GM12878 (cell line): Measurements from ENCODE around the gene PPP1R9B. TPM values are rescaled to one million over a fixed set of nuclear protein-coding genes. Genes with fewer than 3 reads are reported as not detected.

ENCODE experiments used
- ATAC-seq: fragments of 200-7000 bp; cut with Tn5 transposase; 3 replicates; pipeline ENCODE4 v1.9.1; 2020; ENCODE audit warnings: mild to moderate bottlenecking, moderate library complexity
- BruUV-seq: library from RNA; stranded (reverse); fragments of 400-500 nt; replicated peaks from 2 replicates; lab custom pipeline; 2021; lab: Mats Ljungman, UMichigan
- CTCF ChIA-PET: fragments of 300-600 bp; sonication (Branson Sonifier 250); formaldehyde crosslinking; extraction: SDS; loops from one replicate; lab custom pipeline; 2021; ENCODE audit warnings: inconsistent platforms; lab: Yijun Ruan, JAX
- POLR2A ChIA-PET: fragments of 350-600 bp; formaldehyde crosslinking; extraction: SDS; loops from one replicate; lab custom pipeline; 2021; ENCODE audit warnings: inconsistent platforms; lab: Charles Lee
- RAD21 ChIA-PET: fragments of 300-600 bp; sonication (Branson Sonifier 250); formaldehyde crosslinking; loops from one replicate; lab custom pipeline; 2023; ENCODE audit warnings: antibody characterized with exemption; ENCODE audit not compliant: unreplicated experiment; lab: Charles Lee
- SMC1A ChIA-PET: fragments of 300-600 bp; sonication (Branson Sonifier 250); formaldehyde crosslinking; loops from one replicate; lab custom pipeline; 2023; ENCODE audit not compliant: unreplicated experiment, uncharacterized antibody; lab: Charles Lee
- DNase-seq: peaks from one replicate; pipeline ENCODE4 v3.0.0-alpha.2; 2011; ENCODE audit warnings: low read depth, low spot score
- FAIRE-seq: peaks from 3 replicates; lab custom pipeline; 2011; peaks lifted over from hg19 to GRCh38; lab: Jason Lieb, UNC
- H2AFZ ChIP-seq: 2 replicates; pipeline ENCODE4 v1.6.0; 2011; ENCODE audit warnings: low read depth, low read length, control low read depth; ENCODE audit not compliant: control insufficient read depth
- H3K27ac ChIP-seq: 2 replicates; pipeline ENCODE4 v1.5.1; 2011; ENCODE audit warnings: control low read depth; ENCODE audit not compliant: control insufficient read depth, insufficient read depth
- H3K27me3 ChIP-seq, 2 experiments: replicated peaks in 1 of 2; 2 replicates each; pipeline versions ENCODE4 v1.6.0 to v1.6.1; 2011; ENCODE audit warnings: low read length in 1 of 2; ENCODE audit not compliant: control insufficient read depth in 2 of 2, insufficient read depth in 2 of 2
- H3K36me3 ChIP-seq, 2 experiments: 2 replicates each; pipeline ENCODE4 v1.5.1; 2011; ENCODE audit warnings: low read length in 1 of 2; ENCODE audit not compliant: control insufficient read depth in 2 of 2, insufficient read depth in 2 of 2
- H3K4me1 ChIP-seq: 2 replicates; pipeline ENCODE4 v1.6.1; 2011; ENCODE audit warnings: mild to moderate bottlenecking, low read length, moderate library complexity, mixed read lengths; ENCODE audit not compliant: control insufficient read depth, insufficient read depth
- H3K4me2 ChIP-seq: 2 replicates; pipeline ENCODE4 v1.6.0; 2011; ENCODE audit warnings: control low read depth; ENCODE audit not compliant: control insufficient read depth, insufficient read depth
- H3K4me3 ChIP-seq: fragments of 200-600 bp; sonication (generic); 2 replicates; pipeline ENCODE4 v1.5.1; 2016
- H3K79me2 ChIP-seq: 2 replicates; pipeline ENCODE4 v1.6.0; 2011; ENCODE audit warnings: low read length; ENCODE audit not compliant: control insufficient read depth, insufficient read depth
- H3K9ac ChIP-seq: 2 replicates; pipeline ENCODE4 v1.8.0; 2011; ENCODE audit warnings: low read length, control low read depth, mixed read lengths; ENCODE audit not compliant: control insufficient read depth, insufficient read depth
- H3K9me3 ChIP-seq: replicated peaks from 3 replicates; pipeline ENCODE4 v1.5.1; 2011; ENCODE audit warnings: mild to moderate bottlenecking, low read length; ENCODE audit not compliant: control insufficient read depth, insufficient read depth
- H4K20me1 ChIP-seq: 2 replicates; pipeline ENCODE4 v1.6.0; 2011; ENCODE audit not compliant: control insufficient read depth, insufficient read depth
- EGR1 ChIP-seq, 2 experiments: IDR thresholded peaks; 1 replicate in 1 of 2; 2 replicates in 1 of 2; pipeline ENCODE4 v1.6.1; 2011 to 2012; ENCODE audit warnings: low read depth in 2 of 2, low read length in 2 of 2, borderline replicate concordance in 1 of 2, mild to moderate bottlenecking in 1 of 2, moderate library complexity in 1 of 2
- IKZF2 ChIP-seq, 2 experiments: fragments of 450-650 bp; IDR thresholded peaks; 2 replicates each; pipeline ENCODE4 v1.6.1; 2017; ENCODE audit warnings: mild to moderate bottlenecking in 2 of 2, moderate library complexity in 2 of 2
- MEF2B ChIP-seq: fragments of 450-650 bp; IDR thresholded peaks from 2 replicates; pipeline ENCODE4 v1.6.1; 2018; ENCODE audit warnings: mild to moderate bottlenecking, moderate library complexity; ENCODE audit not compliant: partially characterized antibody, poor library complexity, severe bottlenecking
- MYC ChIP-seq: IDR thresholded peaks from 2 replicates; pipeline ENCODE4 v1.6.1; 2011; ENCODE audit warnings: mild to moderate bottlenecking, low read length, moderate library complexity, inconsistent platforms; ENCODE audit not compliant: insufficient read depth, insufficient replicate concordance, insufficient read length, severe bottlenecking
- PAX5 ChIP-seq: IDR thresholded peaks from 2 replicates; pipeline ENCODE4 v1.6.1; 2011; ENCODE audit warnings: low read depth, low read length, borderline replicate concordance
- POLR2A ChIP-seq: IDR thresholded peaks from 2 replicates; pipeline ENCODE4 v1.6.1; 2011; ENCODE audit warnings: low read depth, mild to moderate bottlenecking, low read length
- SMAD1 ChIP-seq: fragments of 450-650 bp; IDR thresholded peaks from 2 replicates; pipeline ENCODE4 v1.6.1; 2018; ENCODE audit warnings: mild to moderate bottlenecking, low read depth; ENCODE audit not compliant: partially characterized antibody
- SMAD5 ChIP-seq: IDR thresholded peaks from 2 replicates; pipeline ENCODE4 v1.6.1; 2016; ENCODE audit warnings: antibody characterized with exemption, low read depth
- SPI1 ChIP-seq: IDR thresholded peaks from 2 replicates; pipeline ENCODE4 v1.6.1; 2011; ENCODE audit warnings: low read depth, mild to moderate bottlenecking, low read length, moderate library complexity, borderline replicate concordance; ENCODE audit not compliant: insufficient read depth
- SREBF1 ChIP-seq: IDR thresholded peaks from 2 replicates; pipeline ENCODE4 v1.6.1; 2012; ENCODE audit warnings: mild to moderate bottlenecking, low read length
- YY1 ChIP-seq: IDR thresholded peaks from 2 replicates; pipeline ENCODE4 v1.6.1; 2011; ENCODE audit warnings: low read depth, mild to moderate bottlenecking, low read length
- ZNF217 ChIP-seq: fragments of 450-650 bp; IDR thresholded peaks from 2 replicates; pipeline ENCODE4 v1.6.1; 2017; ENCODE audit warnings: antibody characterized with exemption, mild to moderate bottlenecking
- WGBS: methylation state at CpG from one replicate; pipeline ENCODE4 v1.1.6; 2016; ENCODE audit warnings: low lambda C conversion rate; ENCODE audit not compliant: insufficient replicate concordance, insufficient coverage; ENCODE audit errors: missing lambda C conversion rate; 5-methylcytosine and 5-hydroxymethylcytosine counted together
- in situ Hi-C: fragments of 300-500 bp; cut with MboI; formaldehyde crosslinking; loops from 9 replicates; pipeline ENCODE4 v1.14.3; 2018; ENCODE audit warnings: mixed read lengths
- intact Hi-C: fragments of 100-400 bp; cut with micrococcal nuclease; formaldehyde crosslinking; loops from one replicate; pipeline ENCODE4 v1.14.2; 2022; ENCODE audit not compliant: unreplicated experiment
- polyA plus RNA-seq, 11 experiments: library from polyadenylated mRNA; depleted of rRNA in 4 of 11; unstranded in 6 of 11; stranded (reverse) in 5 of 11; fragments of >200 nt; fragmentation: Nextera tagmentation in 4 of 11; fragmentation: Illumina TruSeq in 1 of 11; extraction: Ambion mirVana in 4 of 11; extraction: Trizol in 1 of 11; gene quantifications; 1 replicate in 1 of 11; 2 replicates in 10 of 11; pipeline versions ENCODE4 v1.2.1 to v1.2.3, GENCODE V29; 2011 to 2016; ENCODE audit warnings: inconsistent platforms in 2 of 11, missing spikeins in 2 of 11, low read depth in 1 of 11
- total RNA-seq, 4 experiments: library from RNA; depleted of rRNA in 3 of 4; stranded (reverse); fragments of >200 nt in 3 of 4; fragmentation: Illumina TruSeq in 1 of 4; extraction: Trizol in 1 of 4; gene quantifications; 2 replicates each; pipeline versions ENCODE4 v1.2.1 to v1.2.3, GENCODE V29; 2013 to 2021
- TF ChIP-seq, protein P1 (sequence below): fragments of 450-650 bp; IDR thresholded peaks from 2 replicates; pipeline ENCODE4 v1.6.1; 2016; ENCODE audit warnings: mild to moderate bottlenecking
- TF ChIP-seq, protein P2 (sequence below): fragments of 450-650 bp; IDR thresholded peaks from 2 replicates; pipeline ENCODE4 v1.6.1; 2017; ENCODE audit warnings: low read depth, mild to moderate bottlenecking, moderate library complexity
- TF ChIP-seq, protein P3 (sequence below): IDR thresholded peaks from 2 replicates; pipeline ENCODE4 v1.6.1; 2011; ENCODE audit warnings: low read depth, mild to moderate bottlenecking, low read length, moderate library complexity, borderline replicate concordance; ENCODE audit errors: extremely low read depth
- TF ChIP-seq, protein P4 (sequence below): fragments of 450-650 bp; IDR thresholded peaks from 2 replicates; pipeline ENCODE4 v1.6.1; 2018; ENCODE audit warnings: borderline replicate concordance, mild to moderate bottlenecking; ENCODE audit not compliant: partially characterized antibody

Gene PPP1R9B
- total and polyA plus RNA-seq, 10 of the 15 experiments (the other 5 are each of a cell fraction or from before 2014, with no cell fraction given) = 0.20 to 107 (median 37.5) TPM

DNA sequence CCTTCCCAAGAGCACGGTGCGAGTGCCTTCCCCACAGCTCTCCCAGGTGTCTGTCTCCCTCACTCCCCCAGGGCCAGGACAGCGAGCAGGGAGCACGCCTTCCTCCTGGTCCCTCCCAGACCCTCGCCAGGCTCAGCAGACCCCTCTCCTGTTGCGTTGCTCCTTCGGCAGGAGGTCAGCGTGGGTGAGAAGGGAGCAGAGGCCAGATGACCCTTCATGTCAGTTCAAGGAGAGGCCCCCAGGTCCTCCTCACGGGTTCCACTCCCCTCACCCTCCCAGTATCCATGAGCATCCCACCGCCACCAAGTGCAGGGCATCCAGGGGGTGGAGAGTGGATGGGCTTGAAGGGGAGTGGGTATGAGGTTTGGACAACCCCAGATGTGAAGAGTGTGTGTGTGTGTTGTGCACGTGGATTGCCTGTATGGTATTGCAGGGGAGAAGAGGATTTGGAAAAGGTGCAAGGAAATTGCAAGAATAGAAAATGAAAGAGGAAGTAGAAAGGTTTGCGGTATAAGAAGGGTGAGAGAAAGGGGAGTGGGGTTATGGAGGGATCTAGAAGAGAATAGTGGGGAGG is 33.0 kb upstream of the PPP1R9B start:
- POLR2A ChIA-PET = no interaction called here
- no TSS peak for BruUV-seq
- WGBS = 41% methylated on average over 12 of the region's 12 CpGs
- DNase-seq (no peak), FAIRE-seq (peak; percentile 7), ATAC-seq (peak; percentile 59)
- H3K4me3 ChIP-seq = peak overlapping the region; percentile 33; the same call in 1 of the 2 replicates
- peaks cover 0 to 6% of the 10 kb centered on the region in 2 experiments; a peak in 2 of 4 replicates for H3K36me3 ChIP-seq
- no peak overlapping the region for H3K27ac ChIP-seq
- no peaks in the 10 kb centered on the region for H4K20me1 ChIP-seq
- in situ Hi-C loops = no loop called here
- peak overlapping the region; percentile 94 for H3K4me2 ChIP-seq
- no peak overlapping the region for H3K9ac ChIP-seq
- SMC1A ChIA-PET = interaction anchor here (2.6 kb wide), 1 partner anchor 14 kb away, joined by 10 read pairs; no protein-coding TSS in a partner anchor
- intact Hi-C loops = no loop called here
- no peak overlapping the region for H2AFZ ChIP-seq
- peaks cover 23% of the 10 kb centered on the region for H3K4me1 ChIP-seq
- CTCF ChIA-PET = interaction anchor here (3.3 kb wide), 1 partner anchor 89 kb away, joined by 9 read pairs; no protein-coding TSS in a partner anchor
- RAD21 ChIA-PET = no interaction called here
- H3K27me3 ChIP-seq = no peaks in the 10 kb centered on the region
- H3K79me2 ChIP-seq = no peaks in the 10 kb centered on the region
- H3K9me3 ChIP-seq = no peaks in the 10 kb centered on the region
- TF ChIP-seq MEF2B = peak; percentile 74
- TF ChIP-seq EGR1 (IDR thresholded peaks at IDR 0.05; ENCODE audit: borderline replicate concordance in 1 of 2, low read depth in 2 of 2, low read length in 2 of 2) = no peak
- TF ChIP-seq SMAD1 = no peak
- TF ChIP-seq PAX5 = no peak
- TF ChIP-seq ZNF217 = no peak
- TF ChIP-seq POLR2A = no peak
- TF ChIP-seq IKZF2 (IDR thresholded peaks at IDR 0.05) = peak; percentile 98
- TF ChIP-seq, protein P1, sequence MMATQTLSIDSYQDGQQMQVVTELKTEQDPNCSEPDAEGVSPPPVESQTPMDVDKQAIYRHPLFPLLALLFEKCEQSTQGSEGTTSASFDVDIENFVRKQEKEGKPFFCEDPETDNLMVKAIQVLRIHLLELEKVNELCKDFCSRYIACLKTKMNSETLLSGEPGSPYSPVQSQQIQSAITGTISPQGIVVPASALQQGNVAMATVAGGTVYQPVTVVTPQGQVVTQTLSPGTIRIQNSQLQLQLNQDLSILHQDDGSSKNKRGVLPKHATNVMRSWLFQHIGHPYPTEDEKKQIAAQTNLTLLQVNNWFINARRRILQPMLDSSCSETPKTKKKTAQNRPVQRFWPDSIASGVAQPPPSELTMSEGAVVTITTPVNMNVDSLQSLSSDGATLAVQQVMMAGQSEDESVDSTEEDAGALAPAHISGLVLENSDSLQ = no peak
- TF ChIP-seq, protein P2, sequence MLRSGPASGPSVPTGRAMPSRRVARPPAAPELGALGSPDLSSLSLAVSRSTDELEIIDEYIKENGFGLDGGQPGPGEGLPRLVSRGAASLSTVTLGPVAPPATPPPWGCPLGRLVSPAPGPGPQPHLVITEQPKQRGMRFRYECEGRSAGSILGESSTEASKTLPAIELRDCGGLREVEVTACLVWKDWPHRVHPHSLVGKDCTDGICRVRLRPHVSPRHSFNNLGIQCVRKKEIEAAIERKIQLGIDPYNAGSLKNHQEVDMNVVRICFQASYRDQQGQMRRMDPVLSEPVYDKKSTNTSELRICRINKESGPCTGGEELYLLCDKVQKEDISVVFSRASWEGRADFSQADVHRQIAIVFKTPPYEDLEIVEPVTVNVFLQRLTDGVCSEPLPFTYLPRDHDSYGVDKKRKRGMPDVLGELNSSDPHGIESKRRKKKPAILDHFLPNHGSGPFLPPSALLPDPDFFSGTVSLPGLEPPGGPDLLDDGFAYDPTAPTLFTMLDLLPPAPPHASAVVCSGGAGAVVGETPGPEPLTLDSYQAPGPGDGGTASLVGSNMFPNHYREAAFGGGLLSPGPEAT = peak; percentile 90
- TF ChIP-seq SREBF1 = no peak
- TF ChIP-seq YY1 = no peak
- TF ChIP-seq, protein P3, sequence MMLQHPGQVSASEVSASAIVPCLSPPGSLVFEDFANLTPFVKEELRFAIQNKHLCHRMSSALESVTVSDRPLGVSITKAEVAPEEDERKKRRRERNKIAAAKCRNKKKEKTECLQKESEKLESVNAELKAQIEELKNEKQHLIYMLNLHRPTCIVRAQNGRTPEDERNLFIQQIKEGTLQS = no peak
- no peak for TF ChIP-seq MYC
- no peak for TF ChIP-seq SMAD5
- TF ChIP-seq SPI1 = peak; percentile 58; the same call in 1 of the 2 replicates
- TF ChIP-seq, protein P4, sequence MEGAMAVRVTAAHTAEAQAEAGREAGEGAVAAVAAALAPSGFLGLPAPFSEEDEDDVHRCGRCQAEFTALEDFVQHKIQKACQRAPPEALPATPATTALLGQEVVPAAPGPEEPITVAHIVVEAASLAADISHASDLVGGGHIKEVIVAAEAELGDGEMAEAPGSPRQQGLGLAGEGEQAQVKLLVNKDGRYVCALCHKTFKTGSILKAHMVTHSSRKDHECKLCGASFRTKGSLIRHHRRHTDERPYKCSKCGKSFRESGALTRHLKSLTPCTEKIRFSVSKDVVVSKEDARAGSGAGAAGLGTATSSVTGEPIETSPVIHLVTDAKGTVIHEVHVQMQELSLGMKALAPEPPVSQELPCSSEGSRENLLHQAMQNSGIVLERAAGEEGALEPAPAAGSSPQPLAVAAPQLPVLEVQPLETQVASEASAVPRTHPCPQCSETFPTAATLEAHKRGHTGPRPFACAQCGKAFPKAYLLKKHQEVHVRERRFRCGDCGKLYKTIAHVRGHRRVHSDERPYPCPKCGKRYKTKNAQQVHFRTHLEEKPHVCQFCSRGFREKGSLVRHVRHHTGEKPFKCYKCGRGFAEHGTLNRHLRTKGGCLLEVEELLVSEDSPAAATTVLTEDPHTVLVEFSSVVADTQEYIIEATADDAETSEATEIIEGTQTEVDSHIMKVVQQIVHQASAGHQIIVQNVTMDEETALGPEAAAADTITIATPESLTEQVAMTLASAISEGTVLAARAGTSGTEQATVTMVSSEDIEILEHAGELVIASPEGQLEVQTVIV = no peak
